Mesenchymal stem cell (in vitro differentiated cells and primary cell): ENCODE measurements around the gene NPHS1.

Source experiments
- DNase-seq: peaks from one replicate; pipeline ENCODE4 v3.0.0-alpha.2; 2013
- H2AFZ ChIP-seq: one replicate; pipeline ENCODE4 v1.6.1; 2013; ENCODE audit warnings: low read depth, mild to moderate bottlenecking, control low read depth, inconsistent platforms, low read length, moderate library complexity
- H2AK5ac ChIP-seq: 2 replicates; pipeline ENCODE4 v1.6.1; 2013; ENCODE audit warnings: low read length, moderate library complexity, mild to moderate bottlenecking, inconsistent platforms; ENCODE audit not compliant: severe bottlenecking
- H2BK120ac ChIP-seq: one replicate; pipeline ENCODE4 v1.6.1; 2013; ENCODE audit warnings: low read depth, mild to moderate bottlenecking, inconsistent platforms, low read length, moderate library complexity
- H2BK12ac ChIP-seq, 2 experiments: one replicate each; pipeline ENCODE4 v1.6.1; 2013; ENCODE audit warnings: inconsistent platforms in 2 of 2, low read length in 2 of 2, mild to moderate bottlenecking in 2 of 2, moderate library complexity in 2 of 2, control low read depth in 1 of 2
- H2BK15ac ChIP-seq: one replicate; pipeline ENCODE4 v1.6.1; 2013; ENCODE audit warnings: mild to moderate bottlenecking, low read depth, inconsistent platforms; ENCODE audit not compliant: poor library complexity, severe bottlenecking
- H2BK5ac ChIP-seq: 2 replicates; pipeline ENCODE4 v1.6.1; 2013; ENCODE audit warnings: low read depth, mild to moderate bottlenecking, low read length, control low read depth, inconsistent platforms; ENCODE audit not compliant: poor library complexity, severe bottlenecking
- H3K14ac ChIP-seq, 2 experiments: one replicate each; pipeline ENCODE4 v1.6.1; 2013; ENCODE audit warnings: inconsistent platforms in 2 of 2, low read length in 2 of 2, control low read depth in 1 of 2, mild to moderate bottlenecking in 1 of 2, moderate library complexity in 1 of 2
- H3K18ac ChIP-seq, 2 experiments: one replicate each; pipeline ENCODE4 v1.6.1; 2013; ENCODE audit warnings: inconsistent platforms in 2 of 2, low read length in 2 of 2, control low read depth in 1 of 2, low read depth in 1 of 2, mild to moderate bottlenecking in 1 of 2
- H3K23ac ChIP-seq, 2 experiments: one replicate each; pipeline ENCODE4 v1.6.1; 2013; ENCODE audit warnings: inconsistent platforms in 2 of 2, low read length in 2 of 2, mild to moderate bottlenecking in 2 of 2, moderate library complexity in 2 of 2, control low read depth in 1 of 2
- H3K27ac ChIP-seq: 2 replicates; pipeline ENCODE4 v1.5.1; 2013; ENCODE audit warnings: mild to moderate bottlenecking, moderate library complexity, low read length, control low read depth, inconsistent platforms; ENCODE audit not compliant: poor library complexity, severe bottlenecking
- H3K27me3 ChIP-seq, 2 experiments: 2 replicates each; pipeline versions ENCODE4 v1.6.1 to v1.7.0; 2013; ENCODE audit warnings: low read length in 2 of 2, mild to moderate bottlenecking in 2 of 2, moderate library complexity in 2 of 2, control low read depth in 1 of 2, inconsistent platforms in 1 of 2; ENCODE audit not compliant: control insufficient read depth in 1 of 2, insufficient read depth in 1 of 2
- H3K36me3 ChIP-seq, 2 experiments: 2 replicates each; pipeline versions ENCODE4 v1.6.1 to v1.7.0; 2013; ENCODE audit warnings: low read length in 2 of 2, control low read depth in 1 of 2, inconsistent platforms in 1 of 2, low read depth in 1 of 2, mild to moderate bottlenecking in 1 of 2; ENCODE audit not compliant: insufficient read depth in 2 of 2, control insufficient read depth in 1 of 2
- H3K4ac ChIP-seq, 2 experiments: one replicate each; pipeline ENCODE4 v1.6.1; 2013; ENCODE audit warnings: inconsistent platforms in 2 of 2, low read length in 2 of 2, mild to moderate bottlenecking in 2 of 2, moderate library complexity in 2 of 2, control low read depth in 1 of 2, low read depth in 1 of 2
- H3K4me1 ChIP-seq: 2 replicates; pipeline ENCODE4 v1.6.1; 2013; ENCODE audit warnings: low read depth, low read length, control low read depth; ENCODE audit not compliant: control insufficient read depth, insufficient read depth
- H3K4me2 ChIP-seq: 2 replicates; pipeline ENCODE4 v1.6.1; 2013; ENCODE audit warnings: low read length, mild to moderate bottlenecking, inconsistent platforms; ENCODE audit not compliant: poor library complexity, severe bottlenecking
- H3K4me3 ChIP-seq, 2 experiments: 2 replicates each; pipeline versions ENCODE4 v1.5.1 to v1.7.0; 2013; ENCODE audit warnings: low read length in 2 of 2, mild to moderate bottlenecking in 2 of 2, control low read depth in 1 of 2, low read depth in 1 of 2; ENCODE audit not compliant: insufficient read depth in 1 of 2
- H3K79me1 ChIP-seq: replicated peaks from 2 replicates; pipeline ENCODE4 v1.6.1; 2013; ENCODE audit warnings: mild to moderate bottlenecking, control low read depth, low read length, inconsistent platforms; ENCODE audit not compliant: poor library complexity, severe bottlenecking
- H3K9ac ChIP-seq: 2 replicates; pipeline ENCODE4 v1.7.0; 2013; ENCODE audit warnings: mild to moderate bottlenecking, low read length, moderate library complexity
- H3K9me3 ChIP-seq: 2 replicates; pipeline ENCODE4 v1.7.0; 2013; ENCODE audit warnings: mild to moderate bottlenecking, low read length; ENCODE audit not compliant: control insufficient read depth
- H4K8ac ChIP-seq: one replicate; pipeline ENCODE4 v1.6.1; 2013; ENCODE audit warnings: inconsistent platforms, mild to moderate bottlenecking, low read length, moderate library complexity
- H4K91ac ChIP-seq: one replicate; pipeline ENCODE4 v1.6.1; 2013; ENCODE audit warnings: mild to moderate bottlenecking, low read length, inconsistent platforms
- WGBS: methylation state at CpG from one replicate; pipeline ENCODE4 v1.1.7; 2013; ENCODE audit warnings: mixed read lengths; 5-methylcytosine and 5-hydroxymethylcytosine counted together

Gene NPHS1

GRCh38 chr19:35882114-35882832 lies 30.0 kb upstream of the NPHS1 start:
- H3K79me1 ChIP-seq, result no peaks in the 10 kb centered on the region
- H3K4me3 ChIP-seq, result no peak overlapping the region
- peaks cover 8 to 11% of the 10 kb centered on the region in 2 experiments for H3K36me3 ChIP-seq
- 44% methylated on average over 7 of the region's 8 CpGs for WGBS
- DNase-seq, result peak; percentile 86
- peaks cover 15 to 18% of the 10 kb centered on the region in 2 experiments for H3K27me3 ChIP-seq
- no peak overlapping the region for H3K23ac ChIP-seq
- H3K9ac ChIP-seq, result no peak overlapping the region
- H3K14ac ChIP-seq, result no peak overlapping the region
- peaks cover 11% of the 10 kb centered on the region for H3K4me1 ChIP-seq
- H3K18ac ChIP-seq, result no peak overlapping the region
- no peak overlapping the region for H4K91ac ChIP-seq
- H2AK5ac ChIP-seq, result no peak overlapping the region
- no peaks in the 10 kb centered on the region for H3K9me3 ChIP-seq
- no peak overlapping the region for H2BK15ac ChIP-seq
- H3K27ac ChIP-seq, result no peak overlapping the region
- H3K4me2 ChIP-seq, result no peak overlapping the region
- H2BK5ac ChIP-seq, result no peak overlapping the region
- no peak overlapping the region for H2AFZ ChIP-seq
- no peak overlapping the region for H2BK120ac ChIP-seq
- no peak overlapping the region for H4K8ac ChIP-seq
- no peak overlapping the region for H3K4ac ChIP-seq
- H2BK12ac ChIP-seq, result no peak overlapping the region

- H3K4me1 ChIP-seq, result peaks cover 11% of the 10 kb centered on the region
- H3K18ac ChIP-seq, result no peak overlapping the region
- peak overlapping the region; percentile 14 for H3K4me2 ChIP-seq
- H3K36me3 ChIP-seq, result peaks cover 0 to 3% of the 10 kb centered on the region in 2 experiments
- no peak overlapping the region for H2AK5ac ChIP-seq
- H3K23ac ChIP-seq, result no peak overlapping the region
- H3K14ac ChIP-seq, result no peak overlapping the region
- H3K27ac ChIP-seq, result no peak overlapping the region
- no peak overlapping the region for H4K91ac ChIP-seq
- H3K79me1 ChIP-seq, result no peaks in the 10 kb centered on the region
- no peak overlapping the region for H3K4ac ChIP-seq
- H3K4me3 ChIP-seq, result no peak overlapping the region
- H2BK5ac ChIP-seq, result no peak overlapping the region
- no peak overlapping the region for H2BK120ac ChIP-seq
- peaks cover 15 to 28% of the 10 kb centered on the region in 2 experiments for H3K27me3 ChIP-seq
- H4K8ac ChIP-seq, result no peak overlapping the region
- 4% methylated on average over 28 of the region's 28 CpGs for WGBS
- no peak overlapping the region for H2BK15ac ChIP-seq
- H2AFZ ChIP-seq, result no peak overlapping the region
- DNase-seq, result peak; percentile 94
- no peaks in the 10 kb centered on the region for H3K9me3 ChIP-seq
- no peak overlapping the region for H3K9ac ChIP-seq
- H2BK12ac ChIP-seq, result no peak overlapping the region
Measured at GRCh38 chr19:35879770-35880317, 27.5 kb upstream of the NPHS1 start.

- Histone ChIP-seq H3K9ac (no peak overlapping the region), H3K18ac (no peak overlapping the region), H4K91ac (no peak overlapping the region), H3K4ac (no peak overlapping the region), H2AFZ (no peak overlapping the region), H3K14ac (no peak overlapping the region), H3K4me1 (peaks cover 11% of the 10 kb centered on the region), H2BK15ac (no peak overlapping the region), H2BK12ac (peak overlapping the region in 1 of 2 experiments; percentile 23), H3K4me2 (no peak overlapping the region), H3K9me3 (no peaks in the 10 kb centered on the region), H3K23ac (no peak overlapping the region), H4K8ac (no peak overlapping the region), H3K4me3 (no peak overlapping the region), H2BK5ac (no peak overlapping the region), H2AK5ac (no peak overlapping the region), H3K27ac (no peak overlapping the region), H2BK120ac (no peak overlapping the region), H3K79me1 (no peaks in the 10 kb centered on the region), H3K36me3 (peaks cover 0 to 3% of the 10 kb centered on the region in 2 experiments), H3K27me3 (peaks cover 15 to 28% of the 10 kb centered on the region in 2 experiments)
- 57% methylated on average over 23 of the region's 23 CpGs for WGBS
- no peak for DNase-seq
Measured at GRCh38 chr19:35879068-35879467, 26.8 kb upstream of the NPHS1 start.

GRCh38 chr19:35874392-35874930 lies 22.2 kb upstream of the NPHS1 start:
- no peak overlapping the region for H3K23ac ChIP-seq
- no peak overlapping the region for H2AFZ ChIP-seq
- H4K91ac ChIP-seq, result peak overlapping the region; percentile 66
- H3K27me3 ChIP-seq, result peaks cover 23 to 50% of the 10 kb centered on the region in 2 experiments
- no peaks in the 10 kb centered on the region for H3K9me3 ChIP-seq
- H2AK5ac ChIP-seq, result no peak overlapping the region
- WGBS, result 94% methylated on average over 32 of the region's 32 CpGs
- H3K4me2 ChIP-seq, result no peak overlapping the region
- no peak overlapping the region for H2BK12ac ChIP-seq
- no peak overlapping the region for H3K14ac ChIP-seq
- H3K36me3 ChIP-seq, result peaks cover 0 to 8% of the 10 kb centered on the region in 2 experiments
- no peak overlapping the region for H3K9ac ChIP-seq
- no peak overlapping the region for H3K4ac ChIP-seq
- no peak overlapping the region for H3K18ac ChIP-seq
- DNase-seq, result no peak
- no peaks in the 10 kb centered on the region for H3K79me1 ChIP-seq
- H2BK5ac ChIP-seq, result no peak overlapping the region
- no peak overlapping the region for H2BK120ac ChIP-seq
- peak overlapping the region; percentile 42 for H4K8ac ChIP-seq
- no peak overlapping the region for H2BK15ac ChIP-seq
- H3K4me3 ChIP-seq, result no peak overlapping the region
- H3K4me1 ChIP-seq, result peaks cover 10% of the 10 kb centered on the region
- H3K27ac ChIP-seq, result no peak overlapping the region
